Measurements from ENCODE around the gene GIMAP5.
"Not testable (repeated sequence)": the region's sequence is repeated elsewhere in the genome, so short reads cannot be mapped to it uniquely, and the experiment has no call there.

GIMAP5 gene

GRCh38 chr7:150774131-150774530, 36.9 kb downstream of the GIMAP5 start:
- DNase-seq (ENCODE audit: low read depth, low spot score): not testable (repeated sequence)

- DNase-seq (ENCODE audit: low read depth, low spot score): no peak
Measured at GRCh38 chr7:150778014-150778737, 41.0 kb downstream of the GIMAP5 start.

DNA sequence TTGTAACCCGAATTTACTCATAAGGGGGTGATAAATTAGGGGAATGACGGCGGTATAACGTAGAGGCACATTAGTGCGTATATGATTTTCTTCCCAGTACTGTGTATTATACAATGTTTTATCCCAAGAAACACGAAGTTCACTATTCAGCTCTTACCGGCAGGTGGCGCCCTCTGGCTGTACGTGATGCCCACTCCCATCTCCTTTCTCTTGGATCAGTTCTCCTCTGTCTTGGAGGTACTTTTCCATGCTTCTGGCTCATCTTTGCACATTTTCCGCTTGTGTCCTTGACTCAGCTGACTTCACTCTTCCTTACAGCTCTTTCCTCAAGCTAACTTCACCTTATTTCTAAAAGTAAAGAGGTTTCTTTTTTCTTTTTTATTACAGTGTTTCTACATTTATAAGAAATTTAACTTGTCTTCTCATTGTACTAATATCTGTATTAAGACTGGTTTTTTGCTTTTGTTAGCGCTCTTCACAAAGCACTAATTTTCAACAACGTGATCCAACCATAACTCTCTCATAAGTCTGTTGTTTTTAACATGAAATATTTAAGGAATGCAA, 41.6 kb downstream of the GIMAP5 start:
- peak; percentile 84 for DNase-seq (ENCODE audit: low read depth, low spot score)

DNA sequence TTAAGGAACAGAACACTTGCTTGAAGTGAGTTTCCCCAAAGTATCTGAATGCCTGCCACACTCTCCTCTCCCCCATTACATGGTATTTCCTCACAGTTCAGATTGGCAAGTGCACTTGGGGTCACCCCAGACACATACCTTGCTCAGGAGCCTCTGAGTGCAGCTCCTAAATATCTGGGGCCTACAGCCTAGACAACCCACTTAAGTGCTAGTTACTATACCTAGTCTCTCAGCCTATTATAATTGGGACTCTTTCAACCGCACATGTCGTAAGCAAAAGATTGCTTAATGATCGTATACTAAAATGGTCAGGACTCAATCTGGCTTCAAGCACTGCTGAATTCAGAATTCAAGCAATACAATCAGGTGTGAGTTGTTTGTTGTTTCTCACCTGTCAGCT, 43.1 kb downstream of the GIMAP5 start:
- DNase-seq (ENCODE audit: low read depth, low spot score): no peak

- no peak for DNase-seq (ENCODE audit: low read depth, low spot score)
Measured at GRCh38 chr7:150781103-150781502, 43.9 kb downstream of the GIMAP5 start.

DNA sequence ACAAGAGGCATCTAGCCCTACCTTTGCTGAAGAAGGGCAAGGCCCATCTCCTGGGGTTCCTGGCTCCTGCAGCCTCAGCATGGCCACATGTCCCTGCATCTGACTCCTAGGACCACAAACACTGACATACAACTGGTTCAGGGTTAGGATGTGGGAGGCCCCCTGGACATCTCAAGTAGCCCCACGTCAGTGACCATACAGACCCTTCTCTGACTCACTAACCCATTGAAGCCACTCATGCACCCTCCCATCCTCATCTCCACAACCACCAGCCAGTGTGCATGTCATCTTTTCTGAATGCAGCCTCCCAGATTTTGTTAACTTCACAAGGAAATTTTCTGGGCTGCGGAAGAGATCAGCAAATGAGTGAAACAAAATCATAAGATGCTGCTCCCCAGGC, 44.7 kb downstream of the GIMAP5 start:
- DNase-seq (ENCODE audit: low read depth, low spot score): no peak

- no peak for DNase-seq (ENCODE audit: low read depth, low spot score)
Measured at GRCh38 chr7:150784120-150784736, 47.0 kb downstream of the GIMAP5 start.

- DNase-seq (ENCODE audit: low read depth, low spot score): no peak
Measured at GRCh38 chr7:150784954-150785353, 47.7 kb downstream of the GIMAP5 start.

GRCh38 chr7:150787321-150788281, 50.4 kb downstream of the GIMAP5 start:
- DNase-seq (ENCODE audit: low read depth, low spot score): no peak

GRCh38 chr7:150788474-150789269, 51.5 kb downstream of the GIMAP5 start:
- no peak for DNase-seq (ENCODE audit: low read depth, low spot score)

GRCh38 chr7:150790416-150791075, 53.3 kb downstream of the GIMAP5 start:
- DNase-seq (ENCODE audit: low read depth, low spot score): no peak

- no peak for DNase-seq (ENCODE audit: low read depth, low spot score)
Measured at GRCh38 chr7:150791304-150791703, 54.1 kb downstream of the GIMAP5 start.

DNA sequence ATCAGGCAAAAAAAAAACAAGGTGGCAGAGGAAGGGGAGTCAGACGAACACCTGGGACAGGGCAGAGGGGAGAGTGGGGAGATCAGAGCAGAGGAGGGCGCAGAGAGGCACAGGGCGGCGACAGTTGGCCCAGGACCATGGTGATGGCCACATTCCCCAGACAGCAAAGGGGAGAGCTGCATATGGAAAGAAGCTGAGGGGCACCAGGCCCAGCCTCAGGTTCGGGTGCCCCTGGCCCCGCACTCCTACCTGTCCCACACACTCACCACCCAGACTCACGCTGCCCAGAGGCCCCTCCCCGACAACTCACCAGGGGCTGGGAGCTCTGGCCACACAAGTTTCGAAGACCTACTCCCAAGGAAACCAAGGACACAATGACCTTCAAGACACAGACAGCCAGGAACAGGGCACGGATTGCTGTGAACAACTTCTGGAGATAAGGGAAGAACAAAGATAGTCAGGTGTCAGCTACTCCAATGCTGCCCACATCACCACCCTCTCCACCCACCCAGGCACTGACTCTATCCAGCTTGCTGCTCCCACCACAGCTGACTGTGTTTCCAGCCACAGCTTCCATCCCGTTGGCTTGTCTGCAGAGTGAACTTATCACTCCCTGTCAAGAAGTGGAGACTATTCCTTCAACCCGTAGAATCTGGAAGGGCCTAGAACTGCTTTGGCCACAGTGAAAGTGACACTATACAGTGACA, 54.7 kb downstream of the GIMAP5 start:
- no peak for DNase-seq (ENCODE audit: low read depth, low spot score)
